ENCODE results near the gene KIF23. TPM values are rescaled to one million over a fixed set of nuclear protein-coding genes. Genes with fewer than 3 reads are reported as not detected.
"Not testable (repeated sequence)": the region's sequence is repeated elsewhere in the genome, so short reads cannot be mapped to it uniquely, and the experiment has no call there.

Gene KIF23
- total RNA-seq, 2 experiments from 2014 or later: 45.4 to 47.0 TPM

- Mint-ChIP-seq H3K9me3 (peaks cover 4% of the 10 kb centered on the region), H3K4me3 (no peak overlapping the region)
Observed at GRCh38 chr15:69375151-69375790, 38.9 kb upstream of the KIF23 start.

GRCh38 chr15:69377216-69377970 lies 36.8 kb upstream of the KIF23 start:
- Mint-ChIP-seq H3K36me3 (ENCODE audit: low read depth) (no peaks in the 10 kb centered on the region), H3K4me1 (ENCODE audit: low read depth) (no peaks in the 10 kb centered on the region), H3K9me3 (peaks cover 4% of the 10 kb centered on the region), H3K27me3 (peaks cover 8% of the 10 kb centered on the region), H3K27ac (no peak overlapping the region), H3K4me3 (no peak overlapping the region)
- TF ChIP-seq CTCF (IDR thresholded peaks at IDR 0.05): no peak
- intact Hi-C loops (cut with micrococcal nuclease): no loop called here
- ATAC-seq (no peak), DNase-seq (no peak)
- POLR2A ChIA-PET: no interaction called here
- CTCF ChIA-PET: interaction anchor here (1.2 kb wide), 1 partner anchor 128 kb away, joined by 4 read pairs; no protein-coding TSS in a partner anchor

More at GRCh38 chr15:69375151-69375790, 38.9 kb upstream of the KIF23 start:
- ATAC-seq: no peak
- ChIA-PET POLR2A (interaction anchor here (0.6 kb wide), 1 partner anchor 15 kb away, joined by 3 read pairs; no protein-coding TSS in a partner anchor), CTCF (interaction anchor here (1.1 kb wide), 1 partner anchor 17 kb away, joined by 3 read pairs; no protein-coding TSS in a partner anchor)
- DNase-seq: no peak
- no peak for TF ChIP-seq CTCF (IDR thresholded peaks at IDR 0.05)
- Mint-ChIP-seq H3K27ac (no peak overlapping the region), H3K36me3 (ENCODE audit: low read depth) (no peaks in the 10 kb centered on the region), H3K4me1 (ENCODE audit: low read depth) (no peaks in the 10 kb centered on the region), H3K27me3 (peaks cover 10% of the 10 kb centered on the region)
- intact Hi-C loops (cut with micrococcal nuclease): no loop called here

GRCh38 chr15:69380100-69380725 lies 33.9 kb upstream of the KIF23 start:
- no peak for TF ChIP-seq CTCF (IDR thresholded peaks at IDR 0.05)
- DNase-seq: no peak
- ChIA-PET POLR2A (no interaction called here), CTCF (no interaction called here)
- Mint-ChIP-seq H3K27me3 (peaks cover 2% of the 10 kb centered on the region), H3K36me3 (ENCODE audit: low read depth) (no peaks in the 10 kb centered on the region), H3K4me1 (ENCODE audit: low read depth) (no peaks in the 10 kb centered on the region), H3K9me3 (no peaks in the 10 kb centered on the region), H3K27ac (no peak overlapping the region), H3K4me3 (no peak overlapping the region)
- no peak for ATAC-seq
- intact Hi-C loops (cut with micrococcal nuclease): no loop called here

- intact Hi-C loops (cut with micrococcal nuclease): no loop called here
- CTCF ChIA-PET: no interaction called here
- H3K4me3 Mint-ChIP-seq: no peak overlapping the region
Observed at GRCh38 chr15:69380726-69381105, 33.4 kb upstream of the KIF23 start.

GRCh38 chr15:69382176-69382575 lies 32.0 kb upstream of the KIF23 start:
- H3K4me1 Mint-ChIP-seq (ENCODE audit: low read depth); POLR2A ChIA-PET; intact Hi-C loops (cut with micrococcal nuclease); ATAC-seq; H3K27ac Mint-ChIP-seq; H3K9me3 Mint-ChIP-seq; H3K27me3 Mint-ChIP-seq; H3K4me3 Mint-ChIP-seq; H3K36me3 Mint-ChIP-seq (ENCODE audit: low read depth); DNase-seq: not testable (repeated sequence)
- CTCF ChIA-PET: interaction anchor here (1.1 kb wide), 1 partner anchor 13 kb away, joined by 3 read pairs; no protein-coding TSS in a partner anchor

More at GRCh38 chr15:69380726-69381105, 33.4 kb upstream of the KIF23 start:
- peaks cover 2% of the 10 kb centered on the region for H3K27me3 Mint-ChIP-seq
- no peak overlapping the region for H3K27ac Mint-ChIP-seq
- TF ChIP-seq CTCF (IDR thresholded peaks at IDR 0.05): no peak
- no peaks in the 10 kb centered on the region for H3K9me3 Mint-ChIP-seq
- no peaks in the 10 kb centered on the region for H3K4me1 Mint-ChIP-seq (ENCODE audit: low read depth)
- POLR2A ChIA-PET: no interaction called here
- H3K36me3 Mint-ChIP-seq (ENCODE audit: low read depth): no peaks in the 10 kb centered on the region
- DNase-seq: no peak
- no peak for ATAC-seq

GRCh38 chr15:69384066-69384465 lies 30.1 kb upstream of the KIF23 start:
- CTCF ChIA-PET; H3K27ac Mint-ChIP-seq; DNase-seq; H3K27me3 Mint-ChIP-seq; H3K36me3 Mint-ChIP-seq (ENCODE audit: low read depth); ATAC-seq; intact Hi-C loops (cut with micrococcal nuclease); H3K4me3 Mint-ChIP-seq; H3K4me1 Mint-ChIP-seq (ENCODE audit: low read depth); POLR2A ChIA-PET; H3K9me3 Mint-ChIP-seq: not testable (repeated sequence)
